ENCODE data around the gene DPYD.

DNA sequence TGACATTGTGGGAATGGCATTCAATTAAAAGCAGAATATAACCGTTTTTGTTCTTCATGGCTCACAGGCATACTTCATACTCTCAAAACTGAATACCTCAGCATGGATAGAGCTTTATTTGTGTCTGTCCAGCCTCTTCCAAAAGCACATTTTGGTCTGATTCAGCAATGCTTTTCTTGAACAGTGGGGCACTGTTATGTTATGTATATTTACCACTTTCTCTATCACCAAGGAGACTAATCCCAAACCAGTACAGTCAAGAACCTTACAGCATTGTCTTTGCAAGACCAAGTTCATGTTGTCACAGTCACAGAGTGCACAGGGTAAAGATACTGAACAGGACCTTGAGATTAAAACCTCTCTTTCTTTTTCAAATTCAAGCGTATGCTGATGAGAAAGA lies 616.5 kb downstream of the DPYD start:
- TF ChIP-seq, protein P1, sequence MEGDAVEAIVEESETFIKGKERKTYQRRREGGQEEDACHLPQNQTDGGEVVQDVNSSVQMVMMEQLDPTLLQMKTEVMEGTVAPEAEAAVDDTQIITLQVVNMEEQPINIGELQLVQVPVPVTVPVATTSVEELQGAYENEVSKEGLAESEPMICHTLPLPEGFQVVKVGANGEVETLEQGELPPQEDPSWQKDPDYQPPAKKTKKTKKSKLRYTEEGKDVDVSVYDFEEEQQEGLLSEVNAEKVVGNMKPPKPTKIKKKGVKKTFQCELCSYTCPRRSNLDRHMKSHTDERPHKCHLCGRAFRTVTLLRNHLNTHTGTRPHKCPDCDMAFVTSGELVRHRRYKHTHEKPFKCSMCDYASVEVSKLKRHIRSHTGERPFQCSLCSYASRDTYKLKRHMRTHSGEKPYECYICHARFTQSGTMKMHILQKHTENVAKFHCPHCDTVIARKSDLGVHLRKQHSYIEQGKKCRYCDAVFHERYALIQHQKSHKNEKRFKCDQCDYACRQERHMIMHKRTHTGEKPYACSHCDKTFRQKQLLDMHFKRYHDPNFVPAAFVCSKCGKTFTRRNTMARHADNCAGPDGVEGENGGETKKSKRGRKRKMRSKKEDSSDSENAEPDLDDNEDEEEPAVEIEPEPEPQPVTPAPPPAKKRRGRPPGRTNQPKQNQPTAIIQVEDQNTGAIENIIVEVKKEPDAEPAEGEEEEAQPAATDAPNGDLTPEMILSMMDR (IDR thresholded peaks at IDR 0.05) = no peak
- TF ChIP-seq POLR2A (IDR thresholded peaks at IDR 0.05) = no peak
